Neural progenitor cell (in vitro differentiated cells): Measurements from ENCODE around the gene CAMK1D. TPM values are rescaled to one million over a fixed set of nuclear protein-coding genes. Genes with fewer than 3 reads are reported as not detected.

ENCODE experiments used
- DNase-seq: peaks from one replicate; pipeline ENCODE4 v3.0.0-alpha.2; 2016; ENCODE audit warnings: low spot score
- H2AFZ ChIP-seq: fragments of 200-600 bp; sonication (generic); replicated peaks from 2 replicates; pipeline ENCODE4 v1.6.1; 2016; ENCODE audit warnings: antibody characterized with exemption
- H3F3A ChIP-seq: fragments of 200-600 bp; sonication (generic); 2 replicates; pipeline ENCODE4 v1.6.1; 2016; ENCODE audit warnings: antibody characterized with exemption, low read depth
- H3K27ac ChIP-seq: fragments of 200-600 bp; sonication (generic); 2 replicates; pipeline ENCODE4 v1.5.1; 2016; ENCODE audit warnings: mild to moderate bottlenecking
- H3K27me3 ChIP-seq: fragments of 200-600 bp; sonication (generic); 2 replicates; pipeline ENCODE4 v1.6.1; 2016; ENCODE audit warnings: mild to moderate bottlenecking, moderate library complexity
- H3K36me3 ChIP-seq: fragments of 200-600 bp; sonication (generic); 2 replicates; pipeline ENCODE4 v1.5.1; 2016
- H3K4me1 ChIP-seq: fragments of 200-600 bp; sonication (generic); 2 replicates; pipeline ENCODE4 v1.6.1; 2016; ENCODE audit warnings: mixed run types
- H3K4me2 ChIP-seq: fragments of 200-600 bp; sonication (generic); 2 replicates; pipeline ENCODE4 v1.6.1; 2016
- H3K4me3 ChIP-seq: fragments of 200-600 bp; sonication (generic); 2 replicates; pipeline ENCODE4 v1.5.1; 2016
- H3K79me2 ChIP-seq: fragments of 200-600 bp; sonication (generic); 2 replicates; pipeline ENCODE4 v1.6.1; 2016; ENCODE audit warnings: low read depth
- H3K9ac ChIP-seq: fragments of 200-600 bp; sonication (generic); 2 replicates; pipeline ENCODE4 v1.6.1; 2016
- H3K9me3 ChIP-seq: fragments of 200-600 bp; sonication (generic); 2 replicates; pipeline ENCODE4 v1.5.1; 2016; ENCODE audit warnings: low read depth
- H4K20me1 ChIP-seq: fragments of 200-600 bp; sonication (generic); 2 replicates; pipeline ENCODE4 v1.6.1; 2016; ENCODE audit warnings: low read depth
- H3K27ac Mint-ChIP-seq: 3 replicates; pipeline ENCODE4 v1.8.0; 2021; ENCODE audit warnings: mixed read lengths
- H3K27me3 Mint-ChIP-seq: 2 replicates; pipeline ENCODE4 v1.8.0; 2022; ENCODE audit warnings: low read depth, mild to moderate bottlenecking, inconsistent platforms, moderate library complexity, mixed read lengths; ENCODE audit not compliant: insufficient read depth
- H3K36me3 Mint-ChIP-seq: 3 replicates; pipeline ENCODE4 v1.8.0; 2021; ENCODE audit warnings: mixed read lengths
- H3K4me1 Mint-ChIP-seq: 3 replicates; pipeline ENCODE4 v1.8.0; 2021; ENCODE audit warnings: mixed read lengths
- H3K4me3 Mint-ChIP-seq: 3 replicates; pipeline ENCODE4 v1.8.0; 2021; ENCODE audit warnings: mild to moderate bottlenecking, moderate library complexity, mixed read lengths
- H3K9me3 Mint-ChIP-seq: 3 replicates; pipeline ENCODE4 v1.8.0; 2020; ENCODE audit warnings: mixed read lengths
- CTCF ChIP-seq: fragments of 200-600 bp; sonication (generic); IDR thresholded peaks from 2 replicates; pipeline ENCODE4 v1.5.1; 2017; ENCODE audit warnings: antibody characterized with exemption, mild to moderate bottlenecking
- EZH2 ChIP-seq: fragments of 200-600 bp; sonication (generic); IDR thresholded peaks from 2 replicates; pipeline ENCODE4 v1.6.1; 2017; ENCODE audit warnings: antibody characterized with exemption, mild to moderate bottlenecking, moderate library complexity
- EZH2phosphoT487 ChIP-seq: fragments of 200-600 bp; sonication (generic); IDR thresholded peaks from 2 replicates; pipeline ENCODE4 v1.6.1; 2017; ENCODE audit warnings: antibody characterized with exemption
- total RNA-seq: library from RNA; depleted of rRNA; stranded (reverse); fragments of >200 nt; gene quantifications from 2 replicates; pipeline ENCODE4 v1.2.3, GENCODE V29; 2015; ENCODE audit warnings: low replicate concordance

Gene CAMK1D
- total RNA-seq, 1 donor from 2014 or later, result 7.6 TPM

DNA sequence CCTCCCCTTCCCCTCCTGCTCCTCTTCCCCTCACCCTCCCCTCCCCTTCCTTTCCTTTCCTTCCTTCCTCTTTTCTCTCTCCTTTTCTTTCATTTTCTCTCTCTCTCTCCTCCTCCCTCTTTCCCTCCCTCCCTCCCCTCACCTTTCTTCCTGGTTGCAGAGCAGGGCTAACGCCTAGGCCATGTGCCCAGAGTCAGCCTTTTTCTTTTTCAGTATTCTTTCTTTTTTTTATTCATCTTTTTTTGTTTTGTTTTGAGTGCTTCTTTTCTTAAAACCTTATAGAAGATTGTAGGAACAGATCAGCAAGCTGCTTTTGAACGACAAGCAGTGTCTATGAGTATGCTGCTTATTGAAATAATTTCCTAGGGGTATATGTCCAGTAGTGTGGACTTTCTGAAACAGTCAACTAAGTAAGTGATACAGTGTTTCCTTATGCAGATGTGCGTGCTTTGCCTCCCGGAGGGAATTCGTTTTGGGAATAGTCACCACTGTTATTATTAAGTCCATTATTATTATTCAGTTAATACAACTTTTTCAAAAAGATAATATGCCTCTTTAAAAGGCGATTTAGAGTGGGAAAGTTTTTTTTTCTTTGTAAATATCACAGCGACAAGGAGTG lies 219.2 kb downstream of the CAMK1D start:
- Histone ChIP-seq H4K20me1 (no peaks in the 10 kb centered on the region), H2AFZ (no peak overlapping the region), H3F3A (no peaks in the 10 kb centered on the region), H3K27ac (no peak overlapping the region), H3K27me3 (no peaks in the 10 kb centered on the region), H3K9ac (no peak overlapping the region), H3K4me2 (no peak overlapping the region), H3K4me1 (no peaks in the 10 kb centered on the region), H3K9me3 (no peaks in the 10 kb centered on the region), H3K4me3 (no peak overlapping the region), H3K79me2 (no peaks in the 10 kb centered on the region), H3K36me3 (no peaks in the 10 kb centered on the region)
- Mint-ChIP-seq H3K27me3 (no peaks in the 10 kb centered on the region), H3K36me3 (no peaks in the 10 kb centered on the region), H3K9me3 (no peaks in the 10 kb centered on the region), H3K4me3 (no peak overlapping the region), H3K4me1 (peaks cover 10% of the 10 kb centered on the region), H3K27ac (no peak overlapping the region)
- DNase-seq, result no peak
- no peak for TF ChIP-seq EZH2
- TF ChIP-seq CTCF, result no peak
- TF ChIP-seq EZH2phosphoT487, result no peak

DNA sequence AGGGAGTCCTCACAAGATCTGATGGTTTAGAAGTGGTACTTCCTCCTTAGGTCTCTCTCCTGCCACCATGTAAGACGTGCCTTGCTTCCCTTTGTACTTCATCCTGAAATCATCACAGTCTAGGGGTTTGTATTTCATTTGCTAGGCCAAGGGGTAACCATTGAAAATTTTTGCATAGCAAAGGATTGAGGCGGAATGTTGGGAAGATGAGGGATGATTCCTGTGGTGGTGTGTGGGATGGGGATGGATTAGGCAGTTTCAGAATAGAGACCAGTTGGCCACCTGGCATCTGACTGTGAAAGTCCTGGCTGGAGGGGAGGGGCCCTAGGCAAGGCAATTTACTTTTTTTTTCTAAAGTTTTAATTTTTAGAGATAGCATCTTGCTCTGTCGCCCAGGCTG lies 222.9 kb downstream of the CAMK1D start:
- Histone ChIP-seq H2AFZ (no peak overlapping the region), H4K20me1 (no peaks in the 10 kb centered on the region), H3K79me2 (no peaks in the 10 kb centered on the region), H3K36me3 (no peaks in the 10 kb centered on the region), H3K4me1 (no peaks in the 10 kb centered on the region), H3K4me2 (no peak overlapping the region), H3K9ac (no peak overlapping the region), H3K27ac (no peak overlapping the region), H3K9me3 (no peaks in the 10 kb centered on the region), H3F3A (no peaks in the 10 kb centered on the region), H3K27me3 (no peaks in the 10 kb centered on the region), H3K4me3 (no peak overlapping the region)
- Mint-ChIP-seq H3K27me3 (no peaks in the 10 kb centered on the region), H3K27ac (no peak overlapping the region), H3K4me1 (no peaks in the 10 kb centered on the region), H3K9me3 (peaks cover 7% of the 10 kb centered on the region), H3K36me3 (peaks cover 3% of the 10 kb centered on the region), H3K4me3 (no peak overlapping the region)
- no peak for DNase-seq
- TF ChIP-seq EZH2phosphoT487 (no peak), CTCF (no peak), EZH2 (no peak)

DNA sequence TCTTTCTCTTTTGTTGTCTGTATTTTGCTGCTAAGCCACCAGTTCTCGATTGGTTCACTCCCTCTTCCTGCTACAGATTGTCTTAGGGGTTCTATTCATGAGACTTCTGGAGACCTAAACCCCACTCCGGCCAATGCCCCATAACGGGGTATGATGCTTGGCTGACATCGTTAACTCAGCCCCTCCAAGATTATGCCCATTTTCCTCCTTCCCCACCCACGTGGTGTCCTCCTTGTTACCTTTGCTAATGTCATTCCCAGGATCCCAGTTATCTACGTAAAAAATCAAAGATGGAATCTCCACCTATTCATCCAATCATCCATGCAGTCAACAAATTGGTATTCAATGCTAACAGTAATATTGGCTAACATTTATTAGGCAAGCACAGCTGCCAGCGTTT lies 228.3 kb downstream of the CAMK1D start:
- no peaks in the 10 kb centered on the region for H3K36me3 ChIP-seq
- no peak overlapping the region for H3K27ac ChIP-seq
- no peaks in the 10 kb centered on the region for H3K9me3 ChIP-seq
- H2AFZ ChIP-seq, result no peak overlapping the region
- no peaks in the 10 kb centered on the region for H4K20me1 ChIP-seq
- no peak for DNase-seq
- H3K27me3 ChIP-seq, result no peaks in the 10 kb centered on the region
- no peak overlapping the region for H3K9ac ChIP-seq
- H3K4me1 ChIP-seq, result no peaks in the 10 kb centered on the region
- Mint-ChIP-seq H3K4me3 (no peak overlapping the region), H3K27me3 (peaks cover 2% of the 10 kb centered on the region), H3K27ac (no peak overlapping the region), H3K36me3 (peaks cover 7% of the 10 kb centered on the region), H3K4me1 (peaks cover 4% of the 10 kb centered on the region), H3K9me3 (peaks cover 24% of the 10 kb centered on the region)
- TF ChIP-seq EZH2 (no peak), CTCF (no peak), EZH2phosphoT487 (no peak)
- H3K4me3 ChIP-seq, result no peak overlapping the region
- H3F3A ChIP-seq, result no peaks in the 10 kb centered on the region
- no peak overlapping the region for H3K4me2 ChIP-seq
- no peaks in the 10 kb centered on the region for H3K79me2 ChIP-seq
